Calu3 (cell line): Measurements from ENCODE around the gene CDKN2B-AS1. TPM values are rescaled to one million over a fixed set of nuclear protein-coding genes. Genes with fewer than 3 reads are reported as not detected.
A peak's percentile ranks its signal among the peaks of the same experiment; 100 is the strongest.

Experiments
- BruUV-seq: library from RNA; stranded (reverse); fragments of 400-500 nt; replicated peaks from 2 replicates; lab custom pipeline; 2021; lab: Mats Ljungman, UMichigan
- CTCF ChIA-PET: fragments of 300-600 bp; sonication (Branson Sonifier 250); formaldehyde crosslinking; loops from one replicate; lab custom pipeline; 2022; ENCODE audit warnings: antibody characterized with exemption; lab: Charles Lee
- DNase-seq: peaks from one replicate; pipeline ENCODE4 v3.0.0; 2022
- H3K27ac Mint-ChIP-seq: one replicate; pipeline ENCODE4 v1.8.0; 2022; ENCODE audit warnings: mixed read lengths; ENCODE audit not compliant: unreplicated experiment
- H3K27me3 Mint-ChIP-seq: one replicate; pipeline ENCODE4 v1.8.0; 2022; ENCODE audit warnings: mixed read lengths; ENCODE audit not compliant: unreplicated experiment
- H3K36me3 Mint-ChIP-seq: one replicate; pipeline ENCODE4 v1.8.0; 2022; ENCODE audit warnings: mild to moderate bottlenecking, moderate library complexity, mixed read lengths; ENCODE audit not compliant: insufficient read depth, unreplicated experiment
- H3K4me1 Mint-ChIP-seq: one replicate; pipeline ENCODE4 v1.8.0; 2022; ENCODE audit warnings: mild to moderate bottlenecking, low read depth, mixed read lengths; ENCODE audit not compliant: unreplicated experiment
- H3K4me3 Mint-ChIP-seq: one replicate; pipeline ENCODE4 v1.8.0; 2022; ENCODE audit warnings: mild to moderate bottlenecking, low read depth, moderate library complexity, mixed read lengths; ENCODE audit not compliant: unreplicated experiment
- H3K9me3 Mint-ChIP-seq: one replicate; pipeline ENCODE4 v1.8.0; 2022; ENCODE audit warnings: low read depth, mixed read lengths; ENCODE audit not compliant: unreplicated experiment
- intact Hi-C: fragments of 100-400 bp; cut with micrococcal nuclease; formaldehyde crosslinking; loops from one replicate; pipeline ENCODE4 v1.10.0; 2022; ENCODE audit not compliant: unreplicated experiment
- total RNA-seq: library from RNA; stranded (reverse); gene quantifications from 2 replicates; pipeline ENCODE4 v1.2.3, GENCODE V29; 2022
- TF ChIP-seq, protein P1 (sequence below): fragments of 200-600 bp; IDR thresholded peaks from one replicate; pipeline ENCODE4 v1.8.0; 2022; ENCODE audit warnings: antibody characterized with exemption; ENCODE audit not compliant: unreplicated experiment

CDKN2B-AS1 gene
- total RNA-seq, 1 experiment from 2014 or later = 8.9 TPM

DNA sequence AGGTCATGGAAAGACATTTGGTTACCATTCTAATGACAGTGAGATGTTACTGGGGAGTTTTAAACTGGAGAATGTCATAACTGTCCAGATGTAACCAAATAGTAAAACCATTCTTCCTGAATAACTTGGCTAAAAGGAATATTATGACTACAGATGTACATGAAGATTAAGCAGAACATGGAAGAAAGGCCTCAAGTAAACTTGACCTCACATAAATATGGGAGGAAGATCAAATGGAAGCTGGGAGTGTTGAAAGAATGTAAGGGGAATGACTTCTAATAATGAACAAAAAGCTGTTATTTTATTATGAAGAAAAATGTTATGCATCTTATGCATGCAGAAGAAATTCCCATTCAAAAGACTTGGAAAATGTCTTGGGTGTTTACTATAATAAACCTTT, 122.2 kb downstream of the CDKN2B-AS1 start:
- no peak for DNase-seq
- intact Hi-C loops = no loop called here
- peaks cover 4% of the 10 kb centered on the region for H3K9me3 Mint-ChIP-seq
- peaks cover 70% of the 10 kb centered on the region for H3K4me1 Mint-ChIP-seq
- peak overlapping the region; percentile 93 for H3K27ac Mint-ChIP-seq
- TF ChIP-seq, protein P1, sequence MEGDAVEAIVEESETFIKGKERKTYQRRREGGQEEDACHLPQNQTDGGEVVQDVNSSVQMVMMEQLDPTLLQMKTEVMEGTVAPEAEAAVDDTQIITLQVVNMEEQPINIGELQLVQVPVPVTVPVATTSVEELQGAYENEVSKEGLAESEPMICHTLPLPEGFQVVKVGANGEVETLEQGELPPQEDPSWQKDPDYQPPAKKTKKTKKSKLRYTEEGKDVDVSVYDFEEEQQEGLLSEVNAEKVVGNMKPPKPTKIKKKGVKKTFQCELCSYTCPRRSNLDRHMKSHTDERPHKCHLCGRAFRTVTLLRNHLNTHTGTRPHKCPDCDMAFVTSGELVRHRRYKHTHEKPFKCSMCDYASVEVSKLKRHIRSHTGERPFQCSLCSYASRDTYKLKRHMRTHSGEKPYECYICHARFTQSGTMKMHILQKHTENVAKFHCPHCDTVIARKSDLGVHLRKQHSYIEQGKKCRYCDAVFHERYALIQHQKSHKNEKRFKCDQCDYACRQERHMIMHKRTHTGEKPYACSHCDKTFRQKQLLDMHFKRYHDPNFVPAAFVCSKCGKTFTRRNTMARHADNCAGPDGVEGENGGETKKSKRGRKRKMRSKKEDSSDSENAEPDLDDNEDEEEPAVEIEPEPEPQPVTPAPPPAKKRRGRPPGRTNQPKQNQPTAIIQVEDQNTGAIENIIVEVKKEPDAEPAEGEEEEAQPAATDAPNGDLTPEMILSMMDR = no peak
- no peaks in the 10 kb centered on the region for H3K27me3 Mint-ChIP-seq
- no TSS peak for BruUV-seq
- no peak overlapping the region for H3K4me3 Mint-ChIP-seq
- CTCF ChIA-PET = interaction anchor here (0.8 to 2.1 kb wide), 4 partner anchors 9 to 128 kb away, joined by 3 to 10 read pairs (median 6); no protein-coding TSS in a partner anchor
- peaks cover 5% of the 10 kb centered on the region for H3K36me3 Mint-ChIP-seq

DNA sequence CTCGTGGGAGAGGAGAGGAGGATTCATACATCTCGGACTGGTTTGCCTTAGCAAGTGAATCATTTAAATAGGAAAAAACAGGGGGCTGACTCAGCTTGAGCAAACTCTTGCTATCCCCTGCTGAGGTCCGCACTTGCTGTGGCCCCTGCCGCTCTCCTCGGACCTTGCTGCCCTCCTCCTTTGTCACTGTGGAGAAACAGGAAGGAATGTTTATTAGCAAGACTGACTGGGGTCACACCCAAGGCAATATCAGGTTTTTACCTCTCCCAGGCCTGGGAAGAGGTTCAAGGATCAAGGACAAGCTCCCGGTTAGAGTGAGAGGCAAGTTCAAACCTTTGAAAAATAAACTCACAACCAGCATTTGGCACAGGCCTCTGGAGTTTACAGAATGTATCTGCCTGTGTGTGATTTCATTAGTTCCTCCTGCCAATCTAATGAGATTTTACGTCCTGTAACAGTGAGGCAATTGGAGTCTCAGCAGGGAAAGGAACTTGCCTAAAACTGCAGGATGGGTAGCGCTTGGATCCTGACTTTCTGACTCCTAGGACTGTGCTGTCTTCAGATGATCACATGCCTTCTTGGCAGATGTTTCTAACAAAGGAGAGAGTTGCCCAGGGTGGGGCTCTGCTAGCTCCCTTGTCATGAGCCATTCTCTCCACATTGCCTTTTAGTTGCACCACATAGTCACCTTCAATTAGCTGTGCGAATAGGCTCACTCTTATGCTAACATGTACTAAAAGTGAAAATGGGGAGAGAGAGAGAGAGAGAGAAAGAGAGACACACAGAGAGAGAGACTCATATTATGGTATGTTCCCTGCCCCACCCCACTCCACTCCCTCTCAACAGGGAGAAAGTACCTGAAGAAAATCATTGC, 123.2 kb downstream of the CDKN2B-AS1 start:
- CTCF ChIA-PET = interaction anchor here (0.8 to 2.1 kb wide), 5 partner anchors 10 to 127 kb away, joined by 3 to 10 read pairs (median 3); partner anchors contain the start of gene CDKN2B
- intact Hi-C loops = no loop called here
- Mint-ChIP-seq H3K27me3 (no peaks in the 10 kb centered on the region), H3K36me3 (peaks cover 5% of the 10 kb centered on the region), H3K4me3 (peak overlapping the region; percentile 26), H3K9me3 (peaks cover 4% of the 10 kb centered on the region), H3K27ac (peak overlapping the region; percentile 93), H3K4me1 (peaks cover 63% of the 10 kb centered on the region)
- BruUV-seq = no TSS peak
- TF ChIP-seq, protein P1 = no peak
- peak; percentile 24 for DNase-seq

DNA sequence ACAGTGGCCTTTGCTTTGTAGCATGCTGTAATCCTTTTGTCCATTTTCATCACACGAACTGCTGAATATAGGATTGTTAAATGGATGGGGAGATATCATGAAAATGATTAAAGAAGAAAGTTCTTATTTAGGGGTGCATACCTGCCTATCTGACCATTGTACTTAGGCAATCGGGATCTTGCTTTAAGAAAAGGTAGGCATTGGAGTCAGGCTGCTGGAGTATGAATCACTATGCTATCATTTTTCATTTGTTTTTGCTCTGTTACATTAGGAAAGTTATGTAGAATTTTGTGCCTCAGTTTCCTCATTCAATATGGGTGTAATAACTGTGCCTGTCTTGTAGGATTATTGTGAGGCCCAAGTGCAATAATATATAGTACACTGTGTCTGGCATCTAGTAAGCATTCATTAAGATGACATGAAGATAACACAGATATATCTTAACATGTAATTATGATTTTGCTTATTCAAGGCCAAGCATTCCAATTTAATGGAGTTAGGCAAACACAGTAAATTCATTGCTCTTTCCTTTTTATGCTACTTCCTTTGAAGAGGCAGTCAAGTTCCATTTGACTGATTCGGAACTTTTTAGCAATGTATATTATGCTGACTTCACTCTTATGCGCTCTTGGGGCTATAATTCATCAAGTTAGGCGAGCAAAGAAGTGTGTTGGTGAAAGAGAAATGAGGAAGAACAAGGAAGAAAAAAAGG, 124.4 kb downstream of the CDKN2B-AS1 start:
- Mint-ChIP-seq H3K9me3 (peaks cover 5% of the 10 kb centered on the region), H3K27me3 (no peaks in the 10 kb centered on the region), H3K4me3 (no peak overlapping the region), H3K27ac (peak overlapping the region; percentile 93), H3K36me3 (peaks cover 5% of the 10 kb centered on the region), H3K4me1 (peaks cover 61% of the 10 kb centered on the region)
- intact Hi-C loops = no loop called here
- no TSS peak for BruUV-seq
- DNase-seq = no peak
- TF ChIP-seq, protein P1 = no peak
- CTCF ChIA-PET = interaction anchor here (0.8 to 2.1 kb wide), 10 partner anchors 10 to 125 kb away, joined by 3 to 16 read pairs (median 4); partner anchors contain the start of gene CDKN2B

DNA sequence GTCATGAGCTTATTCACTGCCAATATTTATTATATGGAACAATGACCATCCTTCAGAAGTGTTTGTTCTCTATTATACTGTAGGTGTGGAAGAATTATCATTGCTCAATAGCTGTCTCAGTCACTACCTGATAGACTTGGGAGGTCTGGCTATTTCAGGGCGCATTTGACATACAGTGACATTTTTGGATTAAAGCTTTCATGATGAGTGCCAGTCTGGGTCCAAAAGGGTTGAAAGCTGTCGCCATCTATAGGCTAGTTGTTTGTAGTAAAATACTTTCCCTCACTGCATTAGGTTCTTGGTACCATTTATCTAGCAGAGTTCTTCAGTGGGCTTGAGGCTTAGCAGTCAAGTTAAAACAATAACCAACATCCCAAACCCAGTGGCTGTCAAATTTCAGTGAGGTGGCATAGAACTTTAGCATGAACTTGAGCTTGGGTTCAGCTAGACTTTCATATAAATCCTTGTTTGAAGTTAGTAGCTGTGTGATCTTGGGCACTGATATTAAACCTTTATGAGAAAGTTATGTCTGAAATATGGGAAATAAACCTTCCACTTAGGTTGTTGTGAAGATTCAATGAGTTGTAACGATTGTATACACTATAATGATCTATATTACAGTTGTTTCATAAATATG, 125.0 kb downstream of the CDKN2B-AS1 start:
- intact Hi-C loops = loop anchor here (5.0 kb wide), 1 partner anchor 67 kb away; no protein-coding TSS in a partner anchor
- no peak overlapping the region for H3K4me3 Mint-ChIP-seq
- CTCF ChIA-PET = interaction anchor here (0.6 to 1.7 kb wide), 10 partner anchors 11 to 284 kb away, joined by 3 to 16 read pairs (median 4); partner anchors contain the start of gene CDKN2B
- no TSS peak for BruUV-seq
- H3K27ac Mint-ChIP-seq = peak overlapping the region; percentile 93
- H3K4me1 Mint-ChIP-seq = peaks cover 61% of the 10 kb centered on the region
- peak; percentile 21 for DNase-seq
- H3K9me3 Mint-ChIP-seq = peaks cover 2% of the 10 kb centered on the region
- no peaks in the 10 kb centered on the region for H3K27me3 Mint-ChIP-seq
- H3K36me3 Mint-ChIP-seq = peaks cover 5% of the 10 kb centered on the region
- TF ChIP-seq, protein P1 = no peak
